Loucy (cell line): ENCODE data around the gene GTF3C4.

Source experiments
- H2AFZ ChIP-seq: fragments of 200-600 bp; sonication (generic); 2 replicates; pipeline ENCODE4 v1.6.0; 2016; ENCODE audit warnings: antibody characterized with exemption, mild to moderate bottlenecking, low read length, moderate library complexity
- H3F3A ChIP-seq: fragments of 200-600 bp; 2 replicates; pipeline ENCODE4 v1.6.0; 2016; ENCODE audit warnings: antibody characterized with exemption, low read depth, mild to moderate bottlenecking
- H3K27me3 ChIP-seq: fragments of 200-600 bp; sonication (generic); 2 replicates; pipeline ENCODE4 v1.6.1; 2014; ENCODE audit warnings: low read length, mild to moderate bottlenecking; ENCODE audit not compliant: insufficient read depth, poor library complexity, severe bottlenecking
- H3K36me3 ChIP-seq: fragments of 200-600 bp; sonication (generic); 2 replicates; pipeline ENCODE4 v1.6.1; 2016; ENCODE audit warnings: low read length; ENCODE audit not compliant: insufficient read depth
- H3K4me1 ChIP-seq: fragments of 200-600 bp; sonication (generic); 2 replicates; pipeline ENCODE4 v1.5.1; 2014; ENCODE audit warnings: low read length, mild to moderate bottlenecking; ENCODE audit not compliant: insufficient read depth, poor library complexity, severe bottlenecking
- H3K4me2 ChIP-seq: fragments of 200-600 bp; sonication (generic); 2 replicates; pipeline ENCODE4 v1.6.0; 2014; ENCODE audit warnings: antibody characterized with exemption, low read length, low read depth, mild to moderate bottlenecking; ENCODE audit not compliant: poor library complexity, severe bottlenecking
- H3K4me3 ChIP-seq: fragments of 200-600 bp; sonication (generic); 2 replicates; pipeline ENCODE4 v1.5.1; 2014; ENCODE audit warnings: low read length, mild to moderate bottlenecking, mixed read lengths; ENCODE audit not compliant: poor library complexity, severe bottlenecking
- H3K79me2 ChIP-seq: fragments of 200-600 bp; sonication (generic); 2 replicates; pipeline ENCODE4 v1.6.1; 2014; ENCODE audit warnings: low read length; ENCODE audit not compliant: insufficient read depth
- H3K9ac ChIP-seq: fragments of 200-600 bp; sonication (generic); 2 replicates; pipeline ENCODE4 v1.6.0; 2014; ENCODE audit warnings: mild to moderate bottlenecking, low read depth, low read length, moderate library complexity; ENCODE audit not compliant: poor library complexity, severe bottlenecking
- H3K9me2 ChIP-seq: fragments of 200-600 bp; sonication (generic); replicated peaks from 2 replicates; pipeline ENCODE4 v1.6.1; 2016; ENCODE audit warnings: low read depth, low read length, mixed read lengths
- H3K9me3 ChIP-seq: fragments of 200-600 bp; sonication (generic); 2 replicates; pipeline ENCODE4 v1.6.1; 2014; ENCODE audit warnings: mild to moderate bottlenecking, antibody characterized with exemption, low read length, low read depth; ENCODE audit not compliant: insufficient read depth
- H4K20me1 ChIP-seq: fragments of 200-600 bp; sonication (generic); 2 replicates; pipeline ENCODE4 v1.6.0; 2014; ENCODE audit warnings: antibody characterized with exemption, low read length, mild to moderate bottlenecking; ENCODE audit not compliant: insufficient read depth, poor library complexity, severe bottlenecking
- EZH2phosphoT487 ChIP-seq: fragments of 200-600 bp; IDR thresholded peaks from 2 replicates; pipeline ENCODE4 v1.6.1; 2018; ENCODE audit warnings: antibody characterized with exemption, mild to moderate bottlenecking, moderate library complexity, borderline replicate concordance
- TF ChIP-seq, protein P1 (sequence below): fragments of 200-600 bp; sonication (generic); conservative IDR thresholded peaks from 2 replicates; pipeline ENCODE4 v1.5.1; 2014; ENCODE audit warnings: mild to moderate bottlenecking, antibody characterized with exemption, low read length

Gene GTF3C4

DNA sequence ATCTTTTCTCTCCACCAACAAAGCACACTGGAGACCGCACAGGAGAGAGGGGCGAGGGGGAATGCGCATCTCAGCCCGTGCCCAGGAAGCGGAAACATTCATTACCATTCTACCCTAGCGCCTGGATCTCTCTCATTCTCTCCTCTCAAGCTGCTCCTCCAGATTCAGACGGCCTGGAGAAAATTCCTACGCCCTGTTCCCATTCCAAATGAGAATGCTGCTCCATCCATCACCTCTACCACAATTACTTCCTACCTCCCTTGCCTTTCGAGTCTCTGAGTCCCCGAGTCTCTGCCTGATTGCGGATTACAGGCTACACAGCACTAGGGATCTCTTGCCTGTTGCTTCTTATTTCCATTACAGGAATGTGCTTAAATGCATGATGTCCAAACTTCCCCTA lies 7.1 kb upstream of the GTF3C4 start:
- Histone ChIP-seq H3K79me2 (peaks cover 20% of the 10 kb centered on the region), H3K4me2 (peak overlapping the region; percentile 16), H2AFZ (no peak overlapping the region), H3F3A (no peaks in the 10 kb centered on the region), H3K36me3 (peaks cover 38% of the 10 kb centered on the region; the same call in 1 of the 2 replicates), H3K4me1 (peaks cover 7% of the 10 kb centered on the region), H4K20me1 (no peaks in the 10 kb centered on the region), H3K4me3 (no peak overlapping the region), H3K9me3 (no peaks in the 10 kb centered on the region), H3K9ac (no peak overlapping the region), H3K27me3 (no peaks in the 10 kb centered on the region), H3K9me2 (no peaks in the 10 kb centered on the region)
- TF ChIP-seq EZH2phosphoT487 = no peak
- TF ChIP-seq, protein P1, sequence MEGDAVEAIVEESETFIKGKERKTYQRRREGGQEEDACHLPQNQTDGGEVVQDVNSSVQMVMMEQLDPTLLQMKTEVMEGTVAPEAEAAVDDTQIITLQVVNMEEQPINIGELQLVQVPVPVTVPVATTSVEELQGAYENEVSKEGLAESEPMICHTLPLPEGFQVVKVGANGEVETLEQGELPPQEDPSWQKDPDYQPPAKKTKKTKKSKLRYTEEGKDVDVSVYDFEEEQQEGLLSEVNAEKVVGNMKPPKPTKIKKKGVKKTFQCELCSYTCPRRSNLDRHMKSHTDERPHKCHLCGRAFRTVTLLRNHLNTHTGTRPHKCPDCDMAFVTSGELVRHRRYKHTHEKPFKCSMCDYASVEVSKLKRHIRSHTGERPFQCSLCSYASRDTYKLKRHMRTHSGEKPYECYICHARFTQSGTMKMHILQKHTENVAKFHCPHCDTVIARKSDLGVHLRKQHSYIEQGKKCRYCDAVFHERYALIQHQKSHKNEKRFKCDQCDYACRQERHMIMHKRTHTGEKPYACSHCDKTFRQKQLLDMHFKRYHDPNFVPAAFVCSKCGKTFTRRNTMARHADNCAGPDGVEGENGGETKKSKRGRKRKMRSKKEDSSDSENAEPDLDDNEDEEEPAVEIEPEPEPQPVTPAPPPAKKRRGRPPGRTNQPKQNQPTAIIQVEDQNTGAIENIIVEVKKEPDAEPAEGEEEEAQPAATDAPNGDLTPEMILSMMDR = no peak

DNA sequence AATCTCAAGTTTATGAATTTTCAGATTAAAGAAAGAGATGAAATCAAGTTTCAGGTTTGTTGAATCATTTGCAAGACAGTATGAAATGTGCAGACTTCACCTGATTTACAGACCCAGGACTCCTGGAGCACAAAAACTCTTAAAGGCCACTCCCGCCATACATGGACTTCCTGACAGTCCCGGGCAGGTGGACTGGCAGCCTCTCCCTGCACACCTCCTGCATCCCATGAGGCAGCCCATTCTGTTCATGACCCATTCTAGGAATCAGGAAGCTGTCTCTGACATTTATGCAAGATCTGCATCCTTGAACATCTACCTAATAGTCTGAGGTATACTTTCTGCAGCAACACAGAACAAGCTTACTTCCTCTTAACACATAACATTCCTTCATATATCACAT lies 6.4 kb upstream of the GTF3C4 start:
- Histone ChIP-seq H3K36me3 (peaks cover 30% of the 10 kb centered on the region; the same call in 1 of the 2 replicates), H2AFZ (no peak overlapping the region), H4K20me1 (no peaks in the 10 kb centered on the region), H3K4me2 (no peak overlapping the region), H3K9me3 (no peaks in the 10 kb centered on the region), H3K4me3 (no peak overlapping the region), H3K79me2 (peaks cover 26% of the 10 kb centered on the region), H3F3A (no peaks in the 10 kb centered on the region), H3K4me1 (peaks cover 7% of the 10 kb centered on the region), H3K9ac (no peak overlapping the region), H3K27me3 (no peaks in the 10 kb centered on the region), H3K9me2 (no peaks in the 10 kb centered on the region)
- TF ChIP-seq EZH2phosphoT487 = no peak
- TF ChIP-seq, protein P1 = no peak

DNA sequence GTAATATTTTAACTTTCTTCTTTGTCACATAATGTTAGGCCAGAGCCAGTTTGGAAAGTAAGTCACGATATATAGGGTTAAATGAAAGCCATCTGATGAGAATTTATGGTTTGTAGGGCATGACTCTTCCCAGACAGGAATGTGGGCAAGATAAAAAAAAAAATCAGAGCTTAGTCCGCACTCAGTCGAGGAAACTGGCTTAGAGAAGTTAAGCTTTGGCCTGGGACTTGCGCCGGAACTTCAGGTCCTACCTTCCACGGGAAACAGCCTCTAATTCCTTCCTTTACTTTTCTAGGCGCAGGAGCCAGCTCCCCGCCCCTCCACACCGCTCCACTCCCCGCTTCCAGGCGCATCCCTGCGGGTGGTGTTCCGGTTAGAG lies 956 bp upstream of the GTF3C4 start:
- no peaks in the 10 kb centered on the region for H3K9me2 ChIP-seq
- H2AFZ ChIP-seq = peak overlapping the region; percentile 100
- H3K4me1 ChIP-seq = peaks cover 36% of the 10 kb centered on the region
- H3K9ac ChIP-seq = peak overlapping the region; percentile 95
- H4K20me1 ChIP-seq = peaks cover 38% of the 10 kb centered on the region
- peaks cover 69% of the 10 kb centered on the region for H3K79me2 ChIP-seq
- H3K36me3 ChIP-seq = no peaks in the 10 kb centered on the region
- no peak for TF ChIP-seq EZH2phosphoT487
- TF ChIP-seq, protein P1 = no peak
- H3F3A ChIP-seq = no peaks in the 10 kb centered on the region
- no peaks in the 10 kb centered on the region for H3K9me3 ChIP-seq
- H3K4me3 ChIP-seq = peak overlapping the region; percentile 94
- no peaks in the 10 kb centered on the region for H3K27me3 ChIP-seq
- peak overlapping the region; percentile 98 for H3K4me2 ChIP-seq
